HCT116 (cell line): ENCODE data around the gene CRP. TPM values are rescaled to one million over a fixed set of nuclear protein-coding genes. Genes with fewer than 3 reads are reported as not detected.

Source experiments
- ATAC-seq: fragments of 200-7000 bp; cut with Tn5 transposase; 2 replicates; pipeline ENCODE4 v1.9.1; 2020; ENCODE audit warnings: mild to moderate bottlenecking, moderate library complexity
- BruUV-seq: library from RNA; stranded (reverse); fragments of 400-500 nt; replicated peaks from 2 replicates; lab custom pipeline; 2021; lab: Mats Ljungman, UMichigan
- CTCF ChIA-PET: fragments of 300-600 bp; sonication (Branson Sonifier 250); formaldehyde crosslinking; loops from one replicate; lab custom pipeline; 2021; ENCODE audit warnings: antibody characterized with exemption; lab: Charles Lee
- POLR2A ChIA-PET: fragments of 300-600, 350-600 bp; sonication (Branson Sonifier 250); formaldehyde crosslinking; loops from one replicate; lab custom pipeline; 2021; ENCODE audit warnings: antibody characterized with exemption; lab: Charles Lee
- RAD21 ChIA-PET, 2 experiments: fragments of 300-600 bp; sonication (Branson Sonifier 250); formaldehyde crosslinking; loops; one replicate each; lab custom pipeline; 2023; ENCODE audit warnings: low total read pairs in 2 of 2; ENCODE audit not compliant: uncharacterized antibody in 2 of 2, unreplicated experiment in 2 of 2, low non-redundant PET in 1 of 2; lab: Charles Lee
- DNase-seq: peaks from one replicate; pipeline ENCODE4 v3.0.0-alpha.2; 2010; ENCODE audit warnings: low read depth, low spot score
- H2AFZ ChIP-seq: fragments of 200-600 bp; shearing (Covaris generic), sonication (generic); 2 replicates; pipeline ENCODE4 v1.6.1; 2017; ENCODE audit warnings: low read depth, mixed run types, mixed read lengths, antibody characterized with exemption, low read length; ENCODE audit not compliant: poor library complexity, severe bottlenecking
- H3K27ac ChIP-seq: 2 replicates; pipeline ENCODE4 v1.5.1; 2012; ENCODE audit warnings: low read depth, low read length
- H3K27me3 ChIP-seq: fragments of 200-600 bp; sonication (generic); 2 replicates; pipeline ENCODE4 v1.6.1; 2016; ENCODE audit warnings: mixed run types, low read length, mixed read lengths; ENCODE audit not compliant: insufficient read depth
- H3K36me3 ChIP-seq, 2 experiments: fragments of 200-500 bp in 1 of 2; fragments of 200-600 bp in 1 of 2; sonication (Bioruptor generic) in 1 of 2; sonication (generic) in 1 of 2; 2 replicates each; pipeline versions ENCODE4 v1.5.1 to v1.6.1; 2014 to 2016; ENCODE audit warnings: low read length in 2 of 2, inconsistent platforms in 1 of 2, mixed read lengths in 1 of 2, mixed run types in 1 of 2; ENCODE audit not compliant: insufficient read depth in 2 of 2, control insufficient read depth in 1 of 2
- H3K4me1 ChIP-seq, 2 experiments: fragments of 200-600 bp in 1 of 2; sonication (generic) in 1 of 2; 2 replicates each; pipeline versions ENCODE4 v1.5.1 to v1.6.1; 2012 to 2017; ENCODE audit warnings: low read length in 2 of 2, inconsistent platforms in 1 of 2, mild to moderate bottlenecking in 1 of 2, mixed read lengths in 1 of 2, mixed run types in 1 of 2, moderate library complexity in 1 of 2; ENCODE audit not compliant: insufficient read depth in 2 of 2, control insufficient read depth in 1 of 2
- H3K4me2 ChIP-seq: fragments of 200-600 bp; sonication (generic); 2 replicates; pipeline ENCODE4 v1.6.1; 2017; ENCODE audit warnings: mixed run types, low read length, mixed read lengths
- H3K4me3 ChIP-seq, 2 experiments: fragments of 200-600 bp in 1 of 2; sonication (generic) in 1 of 2; replicated peaks in 1 of 2; 2 replicates each; pipeline ENCODE4 v1.5.1; 2011 to 2016; ENCODE audit warnings: low read length in 2 of 2, control low read depth in 1 of 2, low read depth in 1 of 2, mild to moderate bottlenecking in 1 of 2, mixed read lengths in 1 of 2, mixed run types in 1 of 2
- H3K79me2 ChIP-seq: fragments of 200-600 bp; sonication (generic); 2 replicates; pipeline ENCODE4 v1.6.1; 2017; ENCODE audit warnings: mild to moderate bottlenecking, mixed run types, low read length, moderate library complexity, mixed read lengths; ENCODE audit not compliant: insufficient read depth
- H3K9ac ChIP-seq: fragments of 200-600 bp; sonication (generic); 2 replicates; pipeline ENCODE4 v1.6.1; 2016; ENCODE audit warnings: low read length, mixed read lengths
- H3K9me2 ChIP-seq: fragments of 200-600 bp; sonication (generic), shearing (Covaris generic); 2 replicates; pipeline ENCODE4 v1.6.1; 2017; ENCODE audit warnings: mixed run types, mild to moderate bottlenecking, moderate library complexity; ENCODE audit not compliant: insufficient read depth
- H3K9me3 ChIP-seq, 2 experiments: fragments of 200-500 bp in 1 of 2; fragments of 200-600 bp in 1 of 2; sonication (Bioruptor generic) in 1 of 2; sonication (generic) in 1 of 2; 2 replicates each; pipeline ENCODE4 v1.6.1; 2014 to 2017; ENCODE audit warnings: low read length in 2 of 2, mixed read lengths in 2 of 2, inconsistent platforms in 1 of 2, low read depth in 1 of 2, mild to moderate bottlenecking in 1 of 2, mixed run types in 1 of 2, moderate library complexity in 1 of 2; ENCODE audit not compliant: control insufficient read depth in 1 of 2, insufficient read depth in 1 of 2
- H4K20me1 ChIP-seq: fragments of 200-600 bp; sonication (generic), shearing (Covaris generic); 2 replicates; pipeline ENCODE4 v1.6.1; 2017; ENCODE audit warnings: mixed run types, mild to moderate bottlenecking, moderate library complexity; ENCODE audit not compliant: insufficient read depth
- ATF3 ChIP-seq: IDR thresholded peaks from 2 replicates; pipeline ENCODE4 v1.6.1; 2012
- ELF1 ChIP-seq: IDR thresholded peaks from 2 replicates; pipeline ENCODE4 v1.6.1; 2012; ENCODE audit warnings: low read depth, borderline replicate concordance
- POLR2AphosphoS5 ChIP-seq: IDR thresholded peaks from 2 replicates; pipeline ENCODE4 v1.6.1; 2011; ENCODE audit warnings: mild to moderate bottlenecking, low read depth, low read length, moderate library complexity
- SIN3A ChIP-seq: IDR thresholded peaks from 2 replicates; pipeline ENCODE4 v1.6.1; 2012; ENCODE audit warnings: low read depth
- TCF7L2 ChIP-seq: IDR thresholded peaks from 2 replicates; pipeline ENCODE4 v1.7.0; 2011; ENCODE audit warnings: borderline replicate concordance, inconsistent platforms; ENCODE audit not compliant: insufficient read depth, insufficient read length; ENCODE audit errors: extremely low read depth
- intact Hi-C: fragments of 100-400 bp; cut with micrococcal nuclease; formaldehyde crosslinking; loops from 2 replicates; pipeline ENCODE4 v1.10.0; 2022
- total RNA-seq: library from RNA; stranded (reverse); gene quantifications from one replicate; pipeline ENCODE4 v1.2.1, GENCODE V29; 2021; ENCODE audit not compliant: unreplicated experiment
- TF ChIP-seq, protein P1 (sequence below): IDR thresholded peaks from 2 replicates; pipeline ENCODE4 v1.6.1; 2012; ENCODE audit warnings: low read depth

The CRP gene
- total RNA-seq, 1 experiment from 2014 or later = 1.3 TPM

- H3K9me2 ChIP-seq = no peaks in the 10 kb centered on the region
- ChIA-PET CTCF (no interaction called here), POLR2A (no interaction called here), RAD21 (no interaction called here)
- no peak overlapping the region for H2AFZ ChIP-seq
- no peak overlapping the region for H3K9ac ChIP-seq
- DNase-seq (no peak), ATAC-seq (no peak)
- H3K27ac ChIP-seq = no peak overlapping the region
- H3K9me3 ChIP-seq = no peaks in the 10 kb centered on the region
- H3K4me1 ChIP-seq = no peaks in the 10 kb centered on the region
- no peak for TF ChIP-seq ATF3
- TF ChIP-seq, protein P1, sequence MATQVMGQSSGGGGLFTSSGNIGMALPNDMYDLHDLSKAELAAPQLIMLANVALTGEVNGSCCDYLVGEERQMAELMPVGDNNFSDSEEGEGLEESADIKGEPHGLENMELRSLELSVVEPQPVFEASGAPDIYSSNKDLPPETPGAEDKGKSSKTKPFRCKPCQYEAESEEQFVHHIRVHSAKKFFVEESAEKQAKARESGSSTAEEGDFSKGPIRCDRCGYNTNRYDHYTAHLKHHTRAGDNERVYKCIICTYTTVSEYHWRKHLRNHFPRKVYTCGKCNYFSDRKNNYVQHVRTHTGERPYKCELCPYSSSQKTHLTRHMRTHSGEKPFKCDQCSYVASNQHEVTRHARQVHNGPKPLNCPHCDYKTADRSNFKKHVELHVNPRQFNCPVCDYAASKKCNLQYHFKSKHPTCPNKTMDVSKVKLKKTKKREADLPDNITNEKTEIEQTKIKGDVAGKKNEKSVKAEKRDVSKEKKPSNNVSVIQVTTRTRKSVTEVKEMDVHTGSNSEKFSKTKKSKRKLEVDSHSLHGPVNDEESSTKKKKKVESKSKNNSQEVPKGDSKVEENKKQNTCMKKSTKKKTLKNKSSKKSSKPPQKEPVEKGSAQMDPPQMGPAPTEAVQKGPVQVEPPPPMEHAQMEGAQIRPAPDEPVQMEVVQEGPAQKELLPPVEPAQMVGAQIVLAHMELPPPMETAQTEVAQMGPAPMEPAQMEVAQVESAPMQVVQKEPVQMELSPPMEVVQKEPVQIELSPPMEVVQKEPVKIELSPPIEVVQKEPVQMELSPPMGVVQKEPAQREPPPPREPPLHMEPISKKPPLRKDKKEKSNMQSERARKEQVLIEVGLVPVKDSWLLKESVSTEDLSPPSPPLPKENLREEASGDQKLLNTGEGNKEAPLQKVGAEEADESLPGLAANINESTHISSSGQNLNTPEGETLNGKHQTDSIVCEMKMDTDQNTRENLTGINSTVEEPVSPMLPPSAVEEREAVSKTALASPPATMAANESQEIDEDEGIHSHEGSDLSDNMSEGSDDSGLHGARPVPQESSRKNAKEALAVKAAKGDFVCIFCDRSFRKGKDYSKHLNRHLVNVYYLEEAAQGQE = no peak
- no peak for TF ChIP-seq ELF1
- no peak for TF ChIP-seq SIN3A
- TF ChIP-seq POLR2AphosphoS5 = no peak
- no peak for TF ChIP-seq TCF7L2
- intact Hi-C loops = no loop called here
- H4K20me1 ChIP-seq = no peaks in the 10 kb centered on the region
- no peaks in the 10 kb centered on the region for H3K27me3 ChIP-seq
- no peaks in the 10 kb centered on the region for H3K36me3 ChIP-seq
- no TSS peak for BruUV-seq
- no peak overlapping the region for H3K4me3 ChIP-seq
- H3K4me2 ChIP-seq = no peak overlapping the region
- H3K79me2 ChIP-seq = no peaks in the 10 kb centered on the region
Measured at GRCh38 chr1:159707472-159708260, 6.7 kb downstream of the CRP start.
